Panc1 (cell line): ENCODE measurements around the gene CNOT11. TPM values are rescaled to one million over a fixed set of nuclear protein-coding genes. Genes with fewer than 3 reads are reported as not detected.

ENCODE experiments used
- ATAC-seq: fragments of 200-7000 bp; cut with Tn5 transposase; 2 replicates; pipeline ENCODE4 v1.9.1; 2020; ENCODE audit warnings: mild to moderate bottlenecking, moderate library complexity
- BruUV-seq: library from RNA; stranded (reverse); fragments of 400-500 nt; replicated peaks from 2 replicates; lab custom pipeline; 2021; lab: Mats Ljungman, UMichigan
- CTCF ChIA-PET: fragments of 300-600 bp; sonication (Branson Sonifier 250); formaldehyde crosslinking; loops from one replicate; lab custom pipeline; 2022; ENCODE audit warnings: antibody characterized with exemption; lab: Charles Lee
- POLR2A ChIA-PET: fragments of 300-600 bp; sonication (Branson Sonifier 250); formaldehyde crosslinking; loops from one replicate; lab custom pipeline; 2022; ENCODE audit warnings: antibody characterized with exemption; lab: Charles Lee
- DNase-seq: peaks from one replicate; pipeline ENCODE4 v3.0.0-alpha.2; 2010; ENCODE audit warnings: low read depth, low spot score
- H3K27ac ChIP-seq: 2 replicates; pipeline ENCODE4 v1.5.1; 2011; ENCODE audit warnings: mild to moderate bottlenecking, low read length, inconsistent platforms
- H3K27me3 ChIP-seq: fragments of 200-500 bp; sonication (Bioruptor generic); 2 replicates; pipeline ENCODE4 v1.6.0; 2014; ENCODE audit warnings: low read length, inconsistent platforms; ENCODE audit not compliant: control insufficient read depth, insufficient read depth
- H3K36me3 ChIP-seq: fragments of 200-500 bp; sonication (Bioruptor generic); 2 replicates; pipeline ENCODE4 v1.5.1; 2014; ENCODE audit warnings: inconsistent platforms, mild to moderate bottlenecking, low read length, moderate library complexity; ENCODE audit not compliant: control insufficient read depth, insufficient read depth
- H3K4me1 ChIP-seq: 2 replicates; pipeline ENCODE4 v1.5.1; 2011; ENCODE audit warnings: inconsistent platforms, mild to moderate bottlenecking, low read length, moderate library complexity; ENCODE audit not compliant: control insufficient read depth, insufficient read depth
- H3K4me3 ChIP-seq, 2 experiments: 2 replicates each; pipeline ENCODE4 v1.5.1; 2011 to 2012; ENCODE audit warnings: low read depth in 2 of 2, low read length in 2 of 2, mild to moderate bottlenecking in 2 of 2, inconsistent platforms in 1 of 2, moderate library complexity in 1 of 2
- H3K9me3 ChIP-seq: fragments of 200-500 bp; sonication (Bioruptor generic); 2 replicates; pipeline ENCODE4 v1.5.1; 2014; ENCODE audit warnings: low read depth, mild to moderate bottlenecking, inconsistent platforms, low read length, moderate library complexity; ENCODE audit not compliant: control insufficient read depth, insufficient read depth
- CTCF ChIP-seq: fragments of 450-650 bp; IDR thresholded peaks from 2 replicates; pipeline ENCODE4 v1.5.1; 2017; ENCODE audit warnings: mild to moderate bottlenecking
- POLR2AphosphoS5 ChIP-seq: IDR thresholded peaks from 2 replicates; pipeline ENCODE4 v1.6.1; 2012; ENCODE audit warnings: mild to moderate bottlenecking, low read depth, low read length, moderate library complexity
- REST ChIP-seq, 2 experiments: IDR thresholded peaks; 2 replicates each; pipeline ENCODE4 v1.6.1; 2011 to 2012; ENCODE audit warnings: low read depth in 2 of 2, control low read depth in 1 of 2, low read length in 1 of 2, mild to moderate bottlenecking in 1 of 2, moderate library complexity in 1 of 2; ENCODE audit not compliant: insufficient read depth in 1 of 2
- SIN3A ChIP-seq: IDR thresholded peaks from 2 replicates; pipeline ENCODE4 v1.6.1; 2012; ENCODE audit warnings: low read depth, mild to moderate bottlenecking, low read length, moderate library complexity, borderline replicate concordance; ENCODE audit not compliant: insufficient read depth
- TCF7L2 ChIP-seq: IDR thresholded peaks from 2 replicates; pipeline ENCODE4 v1.6.1; 2011; ENCODE audit warnings: mild to moderate bottlenecking, low read depth, low read length, inconsistent platforms
- in situ Hi-C: cut with HindIII; loops from 2 replicates; pipeline ENCODE4 v1.10.0; 2016; ENCODE audit warnings: low sequenced_read_pairs, low pct_unique_long_range_greater_than_20kb
- intact Hi-C: fragments of 100-400 bp; cut with micrococcal nuclease; formaldehyde crosslinking; loops from one replicate; pipeline ENCODE4 v1.10.0; 2022; ENCODE audit not compliant: unreplicated experiment
- total RNA-seq: library from RNA; stranded (reverse); gene quantifications from one replicate; pipeline ENCODE4 v1.2.1, GENCODE V29; 2021; ENCODE audit not compliant: unreplicated experiment

CNOT11 gene
- total RNA-seq, 1 experiment from 2014 or later: 58.3 TPM

- H3K27ac ChIP-seq: no peak overlapping the region
- no peaks in the 10 kb centered on the region; the same call in 1 of the 2 replicates for H3K36me3 ChIP-seq
- in situ Hi-C loops: no loop called here
- ATAC-seq (no peak), DNase-seq (no peak)
- no peaks in the 10 kb centered on the region for H3K27me3 ChIP-seq
- no TSS peak for BruUV-seq
- intact Hi-C loops: no loop called here
- POLR2A ChIA-PET: interaction anchor here (0.7 kb wide), 1 partner anchor 194 kb away, joined by 4 read pairs; no protein-coding TSS in a partner anchor
- no peak overlapping the region for H3K4me3 ChIP-seq
- CTCF ChIA-PET: no interaction called here
- no peak for TF ChIP-seq TCF7L2
- TF ChIP-seq REST (IDR thresholded peaks at IDR 0.05; ENCODE audit: insufficient read depth in 1 of 2, low read depth in 2 of 2, low read length in 1 of 2): no peak
- no peak for TF ChIP-seq SIN3A
- no peak for TF ChIP-seq CTCF
- no peak for TF ChIP-seq POLR2AphosphoS5
- peaks cover 14% of the 10 kb centered on the region for H3K4me1 ChIP-seq
- no peaks in the 10 kb centered on the region for H3K9me3 ChIP-seq
Measured at GRCh38 chr2:101303688-101304087, 51.0 kb downstream of the CNOT11 start.

GRCh38 chr2:101305035-101305434 is 52.3 kb downstream of the CNOT11 start:
- no peak overlapping the region for H3K4me3 ChIP-seq

More at GRCh38 chr2:101305035-101305434, 52.3 kb downstream of the CNOT11 start:
- DNase-seq (no peak), ATAC-seq (no peak)
- Histone ChIP-seq H3K4me1 (peaks cover 17% of the 10 kb centered on the region), H3K36me3 (no peaks in the 10 kb centered on the region; the same call in 1 of the 2 replicates), H3K27ac (no peak overlapping the region), H3K27me3 (no peaks in the 10 kb centered on the region), H3K9me3 (no peaks in the 10 kb centered on the region)
- TF ChIP-seq CTCF: no peak
- no peak for TF ChIP-seq REST (IDR thresholded peaks at IDR 0.05; ENCODE audit: insufficient read depth in 1 of 2, low read depth in 2 of 2, low read length in 1 of 2)
- TF ChIP-seq TCF7L2: no peak
- no peak for TF ChIP-seq SIN3A
- no peak for TF ChIP-seq POLR2AphosphoS5
- BruUV-seq: no TSS peak
- ChIA-PET CTCF (no interaction called here), POLR2A (interaction anchor here (0.6 kb wide), 1 partner anchor 52 kb away, joined by 3 read pairs; no protein-coding TSS in a partner anchor)
- intact Hi-C loops (no loop called here), in situ Hi-C loops (no loop called here)
